ENCODE results near the gene TSSK1B.

DNA sequence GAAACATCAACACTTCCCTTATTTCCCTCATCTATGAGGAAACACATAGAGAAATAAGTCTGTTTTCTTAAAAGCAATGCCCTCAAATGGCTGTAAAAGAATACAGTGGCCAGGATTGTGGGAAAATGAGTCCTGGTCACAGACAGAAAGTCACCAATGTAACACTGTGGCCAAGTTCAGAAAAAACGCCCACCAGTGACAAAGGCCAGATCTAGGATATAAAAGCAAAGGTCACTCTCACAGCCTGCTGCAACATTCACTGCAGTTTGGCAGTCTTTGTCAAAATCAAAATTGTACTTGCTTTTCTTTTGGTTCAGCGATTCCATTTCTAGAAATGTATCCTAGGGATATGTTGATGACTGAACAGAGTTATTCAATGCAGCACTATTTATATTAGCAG is 30.5 kb downstream of the TSSK1B start:
- TF ChIP-seq CTCF (conservative IDR thresholded peaks at IDR 0.05 in 1 of 2, IDR thresholded peaks at IDR 0.05 in 1 of 2; ENCODE audit: low read depth in 1 of 2, low read length in 2 of 2) (no peak), EZH2 (IDR thresholded peaks at IDR 0.05; ENCODE audit: low read length, missing control alignments) (no peak)

Measured in fibroblast of lung (primary cell).